ENCODE results near the gene CCT3.

GRCh38 chr1:156378557-156378956 is 40.5 kb upstream of the CCT3 start:
- no peak for TF ChIP-seq POLR2A (IDR thresholded peaks at IDR 0.05)
- TF ChIP-seq CTCF (IDR thresholded peaks at IDR 0.05 in 8 of 11, conservative IDR thresholded peaks at IDR 0.05 in 3 of 11) = no peak
- TF ChIP-seq POLR2AphosphoS5 (IDR thresholded peaks at IDR 0.05) = no peak
